ENCODE measurements around the gene PLCD1. TPM values are rescaled to one million over a fixed set of nuclear protein-coding genes. Genes with fewer than 3 reads are reported as not detected.
"Not testable (repeated sequence)": the region's sequence is repeated elsewhere in the genome, so short reads cannot be mapped to it uniquely, and the experiment has no call there.

Gene PLCD1
- polyA plus RNA-seq, 1 of the 3 experiments (the other 2 are of a cell fraction): 20.2 TPM

DNA sequence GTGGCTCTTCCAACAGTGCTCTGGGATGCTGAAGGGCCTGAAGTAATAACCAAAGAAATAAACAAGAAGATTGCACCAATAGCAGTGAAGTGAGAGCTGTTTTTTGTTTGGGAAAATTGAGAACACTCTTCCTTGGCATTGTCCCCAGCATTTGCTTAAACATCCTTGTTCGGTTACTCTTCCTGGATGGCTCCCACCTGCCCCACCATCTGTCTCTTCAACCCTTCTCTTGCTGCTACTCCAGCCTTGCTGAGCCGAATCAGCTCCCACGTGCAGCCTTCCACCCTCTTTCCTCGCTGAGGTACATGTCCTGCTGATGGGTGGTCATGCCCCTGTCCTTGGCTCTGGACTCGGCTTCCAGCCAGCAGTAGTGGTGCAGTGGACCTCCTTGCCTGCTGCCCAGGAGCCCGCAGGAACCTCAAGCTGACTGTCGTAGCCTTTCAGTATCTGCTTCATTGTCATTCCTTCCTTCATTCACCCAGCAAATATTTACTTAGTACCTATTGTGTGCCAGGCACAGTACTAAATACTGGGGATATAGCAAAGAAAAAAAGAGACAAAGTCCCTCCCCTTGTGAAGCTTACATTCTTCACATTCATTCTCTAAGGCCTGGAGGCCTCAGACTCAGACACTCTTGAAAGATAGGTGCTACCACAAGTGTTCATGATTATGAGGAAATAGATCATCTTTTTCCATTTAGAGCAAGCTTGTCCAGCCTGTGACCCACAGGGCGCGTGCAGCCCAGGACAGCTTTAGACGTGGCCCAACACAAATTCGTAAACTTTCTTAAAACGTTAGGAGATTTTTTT lies 56.0 kb downstream of the PLCD1 start (continued):
- TF ChIP-seq CHD2 (IDR thresholded peaks at IDR 0.05; ENCODE audit: low read length, partially characterized antibody) (no peak), EP300 (IDR thresholded peaks at IDR 0.05; ENCODE audit: borderline replicate concordance in 1 of 2, low read depth in 1 of 2, low read length in 1 of 2) (no peak), RCOR1 (IDR thresholded peaks at IDR 0.05; ENCODE audit: low read length) (no peak), RAD21 (IDR thresholded peaks at IDR 0.05; ENCODE audit: low read length) (no peak)

- H3K4me3 ChIP-seq (ENCODE audit: low read depth in 2 of 2, low read length in 1 of 2); H3K79me2 ChIP-seq (ENCODE audit: insufficient read depth); H3K9me2 ChIP-seq; H4K20me1 ChIP-seq (ENCODE audit: insufficient read depth); POLR2A ChIA-PET; H2AFZ ChIP-seq (ENCODE audit: low read depth); H3K27ac ChIP-seq (ENCODE audit: low read depth in 2 of 2, low read length in 1 of 2); H3K9ac ChIP-seq; H3K4me1 ChIP-seq (ENCODE audit: control insufficient read depth in 1 of 2, insufficient read depth in 2 of 2, low read depth in 1 of 2, low read length in 1 of 2); DNase-seq; H3K27me3 ChIP-seq (ENCODE audit: insufficient read depth); H3K4me2 ChIP-seq; H3K9me3 ChIP-seq; H3F3A ChIP-seq (replicated peaks; ENCODE audit: insufficient read depth): not testable (repeated sequence)
- 95% methylated on average over 8 of the region's 8 CpGs for WGBS (ENCODE audit: low lambda C conversion rate)
- CTCF ChIA-PET: interaction anchor here (0.6 to 1.8 kb wide), 4 partner anchors 8 to 329 kb away, joined by 3 to 6 read pairs (median 4); no protein-coding TSS in a partner anchor
- peaks cover 19 to 45% of the 10 kb centered on the region in 2 experiments for H3K36me3 ChIP-seq (replicated peaks in 1 of 2; ENCODE audit: control insufficient read depth in 1 of 2, insufficient read depth in 2 of 2, low read length in 1 of 2)
Observed at GRCh38 chr3:37972056-37972455, 57.4 kb downstream of the PLCD1 start.

GRCh38 chr3:37971467-37971866 lies 58.0 kb downstream of the PLCD1 start:
- TF ChIP-seq TEAD4 (IDR thresholded peaks at IDR 0.05; ENCODE audit: borderline replicate concordance, insufficient read depth) (no peak), FOSL2 (IDR thresholded peaks at IDR 0.05; ENCODE audit: borderline replicate concordance, low read depth) (no peak), SIN3A (IDR thresholded peaks at IDR 0.05; ENCODE audit: borderline replicate concordance, low read depth, low read length) (no peak), RFX5 (IDR thresholded peaks at IDR 0.05; ENCODE audit: low read length) (no peak), RCOR1 (IDR thresholded peaks at IDR 0.05; ENCODE audit: low read length) (no peak), MEF2A (IDR thresholded peaks at IDR 0.05; ENCODE audit: borderline replicate concordance, low read depth) (no peak), SMC3 (IDR thresholded peaks at IDR 0.05; ENCODE audit: low read depth, low read length) (no peak), FOXJ3 (CRISPR knock-in tag; IDR thresholded peaks at IDR 0.05) (no peak), TCF12 (IDR thresholded peaks at IDR 0.05) (no peak), MAX (IDR thresholded peaks at IDR 0.05; ENCODE audit: low read depth) (no peak), USF2 (IDR thresholded peaks at IDR 0.05; ENCODE audit: borderline replicate concordance, low read depth, low read length) (no peak)
- TF ChIP-seq, protein P1, sequence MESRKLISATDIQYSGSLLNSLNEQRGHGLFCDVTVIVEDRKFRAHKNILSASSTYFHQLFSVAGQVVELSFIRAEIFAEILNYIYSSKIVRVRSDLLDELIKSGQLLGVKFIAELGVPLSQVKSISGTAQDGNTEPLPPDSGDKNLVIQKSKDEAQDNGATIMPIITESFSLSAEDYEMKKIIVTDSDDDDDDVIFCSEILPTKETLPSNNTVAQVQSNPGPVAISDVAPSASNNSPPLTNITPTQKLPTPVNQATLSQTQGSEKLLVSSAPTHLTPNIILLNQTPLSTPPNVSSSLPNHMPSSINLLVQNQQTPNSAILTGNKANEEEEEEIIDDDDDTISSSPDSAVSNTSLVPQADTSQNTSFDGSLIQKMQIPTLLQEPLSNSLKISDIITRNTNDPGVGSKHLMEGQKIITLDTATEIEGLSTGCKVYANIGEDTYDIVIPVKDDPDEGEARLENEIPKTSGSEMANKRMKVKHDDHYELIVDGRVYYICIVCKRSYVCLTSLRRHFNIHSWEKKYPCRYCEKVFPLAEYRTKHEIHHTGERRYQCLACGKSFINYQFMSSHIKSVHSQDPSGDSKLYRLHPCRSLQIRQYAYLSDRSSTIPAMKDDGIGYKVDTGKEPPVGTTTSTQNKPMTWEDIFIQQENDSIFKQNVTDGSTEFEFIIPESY (IDR thresholded peaks at IDR 0.05; ENCODE audit: borderline replicate concordance, low read depth): no peak
- TF ChIP-seq, protein P2, sequence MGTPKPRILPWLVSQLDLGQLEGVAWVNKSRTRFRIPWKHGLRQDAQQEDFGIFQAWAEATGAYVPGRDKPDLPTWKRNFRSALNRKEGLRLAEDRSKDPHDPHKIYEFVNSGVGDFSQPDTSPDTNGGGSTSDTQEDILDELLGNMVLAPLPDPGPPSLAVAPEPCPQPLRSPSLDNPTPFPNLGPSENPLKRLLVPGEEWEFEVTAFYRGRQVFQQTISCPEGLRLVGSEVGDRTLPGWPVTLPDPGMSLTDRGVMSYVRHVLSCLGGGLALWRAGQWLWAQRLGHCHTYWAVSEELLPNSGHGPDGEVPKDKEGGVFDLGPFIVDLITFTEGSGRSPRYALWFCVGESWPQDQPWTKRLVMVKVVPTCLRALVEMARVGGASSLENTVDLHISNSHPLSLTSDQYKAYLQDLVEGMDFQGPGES (IDR thresholded peaks at IDR 0.05; ENCODE audit: low read depth, low read length): no peak
- POLR2A ChIA-PET: no interaction called here
- Histone ChIP-seq H3K27ac (ENCODE audit: low read depth in 2 of 2, low read length in 1 of 2) (no peak overlapping the region), H3K4me3 (ENCODE audit: low read depth in 2 of 2, low read length in 1 of 2) (no peak overlapping the region), H3K79me2 (ENCODE audit: insufficient read depth) (no peaks in the 10 kb centered on the region), H3F3A (replicated peaks; ENCODE audit: insufficient read depth) (no peaks in the 10 kb centered on the region), H2AFZ (ENCODE audit: low read depth) (no peak overlapping the region), H3K9me3 (no peaks in the 10 kb centered on the region), H3K27me3 (ENCODE audit: insufficient read depth) (no peaks in the 10 kb centered on the region), H3K9ac (no peak overlapping the region), H3K4me2 (no peak overlapping the region), H3K36me3 (replicated peaks in 1 of 2; ENCODE audit: control insufficient read depth in 1 of 2, insufficient read depth in 2 of 2, low read length in 1 of 2) (peaks cover 17 to 39% of the 10 kb centered on the region in 2 experiments), H4K20me1 (ENCODE audit: insufficient read depth) (no peaks in the 10 kb centered on the region), H3K9me2 (no peaks in the 10 kb centered on the region), H3K4me1 (ENCODE audit: control insufficient read depth in 1 of 2, insufficient read depth in 2 of 2, low read depth in 1 of 2, low read length in 1 of 2) (peaks cover 0 to 3% of the 10 kb centered on the region in 2 experiments; a peak in 1 of 4 replicates)
- CTCF ChIA-PET: interaction anchor here (1.1 to 1.3 kb wide), 3 partner anchors 14 to 375 kb away, joined by 3 to 4 read pairs (median 3); partner anchors contain the start of gene XYLB
- DNase-seq: no peak
